H54 (cell line): ENCODE data around the gene JPH4.

ENCODE experiments used
- DNase-seq: peaks from one replicate; pipeline ENCODE4 v3.0.0; 2011; ENCODE audit warnings: low spot score, mixed read lengths; ENCODE audit not compliant: insufficient read length
- FAIRE-seq: peaks from 3 replicates; lab custom pipeline; 2011; peaks lifted over from hg19 to GRCh38; lab: Jason Lieb, UNC
- POLR2A ChIP-seq: IDR thresholded peaks from 2 replicates; pipeline ENCODE4 v1.6.1; 2011; ENCODE audit warnings: low read depth, mild to moderate bottlenecking, low read length

Gene JPH4

DNA sequence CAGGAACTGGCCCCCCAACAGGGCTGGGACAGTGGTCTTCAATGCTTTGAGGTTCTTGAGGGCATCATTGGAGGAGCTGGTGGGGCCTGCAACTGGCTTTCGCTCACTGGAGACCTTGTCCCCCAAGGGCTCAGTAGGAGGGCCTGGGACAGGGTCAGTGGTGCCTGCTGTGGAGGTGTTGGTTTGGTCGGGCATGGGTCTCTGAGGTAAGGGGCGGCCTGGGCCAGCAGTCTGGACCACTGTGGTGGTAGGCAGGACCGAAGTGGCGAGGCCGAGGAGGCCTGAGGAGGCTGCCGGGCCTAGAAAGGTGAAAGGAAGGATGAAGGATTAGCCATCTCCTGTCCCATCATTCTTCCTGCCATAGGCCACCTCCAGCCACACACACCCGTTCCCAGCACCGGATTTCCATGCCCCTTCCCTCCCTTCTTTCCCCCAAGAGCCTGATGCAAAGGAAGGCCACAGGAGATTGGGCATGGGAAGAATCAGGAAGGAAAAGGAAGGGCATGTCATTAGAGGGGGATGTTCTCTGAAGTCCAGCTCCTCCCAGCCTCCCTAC, 55.9 kb downstream of the JPH4 start:
- FAIRE-seq (no peak), DNase-seq (no peak)
- no peak for TF ChIP-seq POLR2A

- FAIRE-seq (no peak), DNase-seq (no peak)
- no peak for TF ChIP-seq POLR2A
These were observed 56.6 kb downstream of the JPH4 start for GRCh38 chr14:23521785-23522640.

- no peak for FAIRE-seq
- TF ChIP-seq POLR2A, result no peak
These were observed 57.6 kb downstream of the JPH4 start for GRCh38 chr14:23520899-23521533.

DNA sequence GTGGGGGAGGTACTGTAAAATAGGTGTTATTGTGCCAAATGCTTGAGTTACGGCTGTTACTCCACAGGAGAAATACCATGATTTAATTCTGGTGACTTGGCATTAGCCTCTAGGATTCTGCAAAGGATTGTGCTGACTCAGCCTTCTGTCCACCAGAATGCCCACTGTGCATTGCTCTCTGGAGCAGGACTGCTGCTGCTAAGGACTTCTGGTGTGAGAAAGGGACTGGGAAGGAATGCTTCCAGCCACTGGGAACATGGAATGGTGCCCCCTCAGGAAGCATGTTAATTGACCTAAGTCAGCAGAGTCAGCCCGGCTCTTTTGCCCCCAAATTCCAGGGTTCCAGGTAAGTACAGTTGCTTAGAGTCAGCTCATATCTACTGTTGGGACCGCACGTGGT, 59.9 kb downstream of the JPH4 start:
- DNase-seq (no peak), FAIRE-seq (no peak)
- no peak for TF ChIP-seq POLR2A

More at GRCh38 chr14:23520899-23521533, 57.6 kb downstream of the JPH4 start:
- no peak for DNase-seq
